Endothelial cell of umbilical vein (primary cell): ENCODE results near the gene ZDHHC18. TPM values are rescaled to one million over a fixed set of nuclear protein-coding genes. Genes with fewer than 3 reads are reported as not detected.
"Not testable (repeated sequence)": the region's sequence is repeated elsewhere in the genome, so short reads cannot be mapped to it uniquely, and the experiment has no call there.

Experiments
- BruUV-seq: library from RNA; stranded (reverse); fragments of 400-500 nt; replicated peaks from 2 replicates; lab custom pipeline; 2021; lab: Mats Ljungman, UMichigan
- CTCF ChIA-PET: fragments of 300-600, 350-600 bp; sonication (Branson Sonifier 250); formaldehyde crosslinking; loops from one replicate; lab custom pipeline; 2021; ENCODE audit warnings: antibody characterized with exemption, inconsistent platforms; lab: Charles Lee
- POLR2A ChIA-PET: fragments of 300-600, 350-600 bp; sonication (Branson Sonifier 250); formaldehyde crosslinking; loops from one replicate; lab custom pipeline; 2021; ENCODE audit warnings: antibody characterized with exemption, inconsistent platforms; lab: Charles Lee
- DNase-seq: peaks from one replicate; pipeline ENCODE4 v3.0.0-alpha.2; 2011; ENCODE audit warnings: low read depth, low spot score
- FAIRE-seq: peaks from 2 replicates; lab custom pipeline; 2011; peaks lifted over from hg19 to GRCh38; lab: Jason Lieb, UNC
- H2AFZ ChIP-seq: 2 replicates; pipeline ENCODE4 v1.6.0; 2012; ENCODE audit warnings: low read depth, low read length, control low read depth, inconsistent platforms
- H3K27ac ChIP-seq: 2 replicates; pipeline ENCODE4 v1.5.1; 2011; ENCODE audit warnings: low read depth, mild to moderate bottlenecking, control low read depth, low read length, moderate library complexity; ENCODE audit not compliant: insufficient read depth
- H3K27me3 ChIP-seq, 2 experiments: 2 replicates each; pipeline versions ENCODE4 v1.6.0 to v1.6.1; 2011; ENCODE audit warnings: low read length in 2 of 2, mixed read lengths in 1 of 2; ENCODE audit not compliant: control insufficient read depth in 2 of 2, insufficient read depth in 2 of 2
- H3K36me3 ChIP-seq, 2 experiments: 2 replicates in 1 of 2; 3 replicates in 1 of 2; pipeline ENCODE4 v1.5.1; 2011; ENCODE audit warnings: low read length in 2 of 2, mild to moderate bottlenecking in 1 of 2, moderate library complexity in 1 of 2; ENCODE audit not compliant: control insufficient read depth in 2 of 2, insufficient read depth in 2 of 2; ENCODE audit errors: extremely low read depth in 1 of 2
- H3K4me1 ChIP-seq: 3 replicates; pipeline ENCODE4 v1.5.1; 2011; ENCODE audit warnings: mild to moderate bottlenecking, low read length; ENCODE audit not compliant: control insufficient read depth, insufficient read depth; ENCODE audit errors: extremely low read depth
- H3K4me2 ChIP-seq: 2 replicates; pipeline ENCODE4 v1.6.1; 2011; ENCODE audit warnings: low read length, control low read depth, mixed read lengths; ENCODE audit not compliant: insufficient read depth
- H3K4me3 ChIP-seq, 3 experiments: fragments of 200-600 bp in 1 of 3; sonication (generic), shearing (Covaris generic) in 1 of 3; replicated peaks in 1 of 3; 2 replicates each; pipeline ENCODE4 v1.5.1; 2011 to 2016; ENCODE audit warnings: control low read depth in 3 of 3, low read length in 3 of 3, mild to moderate bottlenecking in 2 of 3, inconsistent platforms in 1 of 3, low read depth in 1 of 3, moderate library complexity in 1 of 3; ENCODE audit not compliant: insufficient read depth in 1 of 3
- H3K79me2 ChIP-seq: 2 replicates; pipeline ENCODE4 v1.6.0; 2012; ENCODE audit warnings: low read length, inconsistent platforms; ENCODE audit not compliant: control insufficient read depth, insufficient read depth
- H3K9ac ChIP-seq: replicated peaks from 2 replicates; pipeline ENCODE3; 2011; ENCODE audit warnings: low read length, control low read depth; ENCODE audit not compliant: insufficient read depth; ENCODE audit errors: extremely low read depth
- H3K9me1 ChIP-seq: replicated peaks from 3 replicates; pipeline ENCODE4 v1.6.0; 2011; ENCODE audit warnings: mild to moderate bottlenecking, low read length; ENCODE audit not compliant: control insufficient read depth, insufficient read depth; ENCODE audit errors: extremely low read depth
- H3K9me3 ChIP-seq: replicated peaks from 2 replicates; pipeline ENCODE4 v1.5.1; 2012; ENCODE audit warnings: low read length, inconsistent platforms; ENCODE audit not compliant: control insufficient read depth, insufficient read depth
- H4K20me1 ChIP-seq: replicated peaks from 2 replicates; pipeline ENCODE3; 2011; ENCODE audit warnings: mild to moderate bottlenecking, low read length; ENCODE audit not compliant: control insufficient read depth, insufficient read depth; ENCODE audit errors: extremely low read depth
- EZH2 ChIP-seq: IDR thresholded peaks from 2 replicates; pipeline ENCODE4 v1.6.1; 2012; ENCODE audit warnings: borderline replicate concordance, low read depth, mild to moderate bottlenecking, moderate library complexity, low read length, inconsistent platforms; ENCODE audit not compliant: severe bottlenecking
- FOS ChIP-seq: IDR thresholded peaks from 2 replicates; pipeline ENCODE4 v1.6.1; 2011; ENCODE audit warnings: mild to moderate bottlenecking, low read length, moderate library complexity, borderline replicate concordance; ENCODE audit not compliant: insufficient read depth
- GATA2 ChIP-seq: IDR thresholded peaks from 2 replicates; pipeline ENCODE4 v1.7.0; 2011; ENCODE audit warnings: low read depth, mild to moderate bottlenecking, moderate library complexity, mixed read lengths, low read length; ENCODE audit not compliant: insufficient read length, insufficient read depth
- JUN ChIP-seq: IDR thresholded peaks from 2 replicates; pipeline ENCODE4 v1.6.1; 2011; ENCODE audit warnings: borderline replicate concordance, low read depth; ENCODE audit not compliant: insufficient read length, insufficient read depth
- MYC ChIP-seq: IDR thresholded peaks from one replicate; pipeline ENCODE4 v1.6.1; 2011; ENCODE audit warnings: mild to moderate bottlenecking, low read depth, low read length
- POLR2A ChIP-seq: IDR thresholded peaks from 2 replicates; pipeline ENCODE4 v1.6.1; 2012; ENCODE audit warnings: low read depth, mild to moderate bottlenecking, control low read depth, low read length
- POLR2AphosphoS5 ChIP-seq: IDR thresholded peaks from 2 replicates; pipeline ENCODE4 v1.6.1; 2012; ENCODE audit warnings: low read depth, mild to moderate bottlenecking, control low read depth, low read length, moderate library complexity; ENCODE audit not compliant: insufficient read depth
- dilution Hi-C: fragments of 300-500 bp; cut with MboI; formaldehyde crosslinking; loops from one replicate; pipeline ENCODE4 v1.15.0; 2019; ENCODE audit warnings: low sequenced_read_pairs; ENCODE audit not compliant: extremely low pct_ligation_motif_present
- intact Hi-C: fragments of 100-400 bp; cut with micrococcal nuclease; formaldehyde crosslinking; loops from one replicate; pipeline ENCODE4 v1.10.0; 2022
- polyA plus RNA-seq, 4 experiments: library from polyadenylated mRNA; depleted of rRNA in 3 of 4; stranded (reverse) in 3 of 4; unstranded in 1 of 4; fragments of >200 nt; gene quantifications; 2 replicates each; pipeline versions ENCODE4 v1.2.1 to v1.2.3, GENCODE V29; 2011 to 2012; ENCODE audit warnings: missing spikeins in 1 of 4
- total RNA-seq: library from RNA; stranded (reverse); gene quantifications from 2 replicates; pipeline ENCODE4 v1.2.3, GENCODE V29; 2021
- TF ChIP-seq, protein P1 (sequence below), 2 donors: IDR thresholded peaks; 1 replicate in 1 of 2; 2 replicates in 1 of 2; pipeline ENCODE4 v1.5.1; 2011; ENCODE audit warnings: low read length in 2 of 2, mild to moderate bottlenecking in 2 of 2, moderate library complexity in 2 of 2, control low read depth in 1 of 2, inconsistent platforms in 1 of 2, low read depth in 1 of 2; ENCODE audit not compliant: insufficient read depth in 1 of 2; ENCODE audit errors: extremely low read depth in 1 of 2
- TF ChIP-seq, protein P2 (sequence below): IDR thresholded peaks from 2 replicates; pipeline ENCODE4 v1.6.1; 2011; ENCODE audit not compliant: insufficient read depth, insufficient read length

The ZDHHC18 gene
- total and polyA plus RNA-seq, 2 donors (not counting 3 experiments of a cell fraction or from before 2014, with no cell fraction given): 25.2 to 48.2 TPM

DNA sequence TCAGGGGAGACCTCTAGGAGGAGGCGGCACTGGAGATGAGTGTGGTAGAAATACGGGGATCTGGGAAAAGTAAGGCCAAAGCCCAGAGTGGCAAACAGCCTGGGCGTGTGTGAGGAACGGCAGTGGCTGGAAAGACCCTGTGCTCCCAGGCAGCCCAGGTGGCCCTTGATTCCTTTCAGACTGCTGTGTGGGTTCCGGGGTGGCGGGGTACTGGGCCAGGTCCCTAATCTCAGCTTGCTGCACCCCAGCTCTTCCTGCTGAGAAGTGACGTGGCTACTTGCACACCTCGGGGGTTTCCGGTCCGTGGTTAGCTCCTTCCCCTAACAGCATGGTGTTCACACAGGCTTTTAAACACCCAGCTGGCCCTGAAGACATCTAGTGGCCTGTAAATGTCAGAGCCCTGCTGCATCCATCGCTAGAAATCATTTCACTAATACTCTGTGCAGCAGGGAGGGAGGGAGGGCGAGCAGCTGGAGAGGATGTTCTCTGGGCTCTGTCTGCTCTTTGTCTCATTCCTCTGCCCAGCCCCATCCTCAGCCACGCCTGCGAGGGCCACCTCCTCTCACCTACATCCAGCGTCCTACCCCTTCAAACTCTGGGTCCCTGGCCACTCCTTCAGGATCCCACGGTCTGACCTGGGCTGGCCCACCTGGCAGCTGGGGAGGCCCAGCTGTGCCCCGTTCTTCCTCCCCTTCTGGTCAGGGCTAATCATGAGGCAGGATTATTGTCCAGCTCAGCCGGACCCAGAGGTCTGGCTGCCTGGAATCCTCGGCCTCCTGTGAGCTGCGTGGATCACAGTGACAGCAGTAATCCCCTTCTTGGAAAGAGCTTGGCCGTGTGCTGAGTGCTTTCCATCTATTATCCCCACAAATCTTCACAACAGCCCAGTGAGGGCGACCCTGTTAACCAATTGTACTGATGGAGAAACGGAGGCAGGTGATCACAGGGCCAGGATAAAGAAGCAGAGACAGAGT lies 7.2 kb downstream of the ZDHHC18 start:
- Histone ChIP-seq H3K9me3 (no peaks in the 10 kb centered on the region), H3K9ac (no peak overlapping the region), H4K20me1 (no peaks in the 10 kb centered on the region), H3K27ac (no peak overlapping the region), H3K79me2 (peaks cover 11% of the 10 kb centered on the region), H2AFZ (no peak overlapping the region), H3K9me1 (no peaks in the 10 kb centered on the region), H3K4me1 (no peaks in the 10 kb centered on the region), H3K36me3 (peaks cover 2 to 34% of the 10 kb centered on the region in 2 experiments), H3K27me3 (no peaks in the 10 kb centered on the region), H3K4me2 (no peak overlapping the region), H3K4me3 (no peak overlapping the region)
- ChIA-PET POLR2A (no interaction called here), CTCF (no interaction called here)
- DNase-seq: no peak
- no TSS peak for BruUV-seq
- intact Hi-C loops (no loop called here), dilution Hi-C loops (no loop called here)
- no peak for FAIRE-seq
- TF ChIP-seq MYC (no peak), GATA2 (no peak), FOS (no peak), POLR2A (no peak), JUN (no peak), EZH2 (no peak), POLR2AphosphoS5 (no peak)
- TF ChIP-seq, protein P1, sequence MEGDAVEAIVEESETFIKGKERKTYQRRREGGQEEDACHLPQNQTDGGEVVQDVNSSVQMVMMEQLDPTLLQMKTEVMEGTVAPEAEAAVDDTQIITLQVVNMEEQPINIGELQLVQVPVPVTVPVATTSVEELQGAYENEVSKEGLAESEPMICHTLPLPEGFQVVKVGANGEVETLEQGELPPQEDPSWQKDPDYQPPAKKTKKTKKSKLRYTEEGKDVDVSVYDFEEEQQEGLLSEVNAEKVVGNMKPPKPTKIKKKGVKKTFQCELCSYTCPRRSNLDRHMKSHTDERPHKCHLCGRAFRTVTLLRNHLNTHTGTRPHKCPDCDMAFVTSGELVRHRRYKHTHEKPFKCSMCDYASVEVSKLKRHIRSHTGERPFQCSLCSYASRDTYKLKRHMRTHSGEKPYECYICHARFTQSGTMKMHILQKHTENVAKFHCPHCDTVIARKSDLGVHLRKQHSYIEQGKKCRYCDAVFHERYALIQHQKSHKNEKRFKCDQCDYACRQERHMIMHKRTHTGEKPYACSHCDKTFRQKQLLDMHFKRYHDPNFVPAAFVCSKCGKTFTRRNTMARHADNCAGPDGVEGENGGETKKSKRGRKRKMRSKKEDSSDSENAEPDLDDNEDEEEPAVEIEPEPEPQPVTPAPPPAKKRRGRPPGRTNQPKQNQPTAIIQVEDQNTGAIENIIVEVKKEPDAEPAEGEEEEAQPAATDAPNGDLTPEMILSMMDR (IDR thresholded peaks at IDR 0.05; ENCODE audit: extremely low read depth in 1 of 2, insufficient read depth in 1 of 2, low read depth in 1 of 2, low read length in 2 of 2): no peak
- TF ChIP-seq, protein P2, sequence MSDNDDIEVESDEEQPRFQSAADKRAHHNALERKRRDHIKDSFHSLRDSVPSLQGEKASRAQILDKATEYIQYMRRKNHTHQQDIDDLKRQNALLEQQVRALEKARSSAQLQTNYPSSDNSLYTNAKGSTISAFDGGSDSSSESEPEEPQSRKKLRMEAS: no peak

DNA sequence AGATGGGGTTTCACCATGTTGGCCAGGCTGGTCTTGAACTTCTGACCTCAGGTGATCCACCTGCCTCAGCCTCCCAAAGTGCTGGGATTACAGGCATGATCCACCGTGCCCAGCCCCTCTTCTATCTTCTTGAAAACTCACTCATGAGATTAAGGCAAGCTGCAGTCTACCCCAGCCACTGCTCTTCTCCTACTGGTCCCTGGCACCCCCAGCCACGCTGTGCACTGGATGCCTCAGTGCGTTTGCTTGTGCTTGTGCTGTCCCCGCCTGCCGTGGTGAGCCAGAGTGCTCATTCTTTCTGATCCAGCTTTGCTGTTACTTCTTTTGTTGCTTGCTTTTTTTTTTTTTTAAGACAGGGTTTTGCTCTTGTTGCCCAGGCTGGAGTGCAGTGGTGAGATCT lies 11.2 kb downstream of the ZDHHC18 start:
- FAIRE-seq, H3K9me3 ChIP-seq, H4K20me1 ChIP-seq, H3K9ac ChIP-seq, DNase-seq, H3K9me1 ChIP-seq, BruUV-seq, POLR2A ChIA-PET, intact Hi-C loops, H3K4me2 ChIP-seq, H3K27ac ChIP-seq, H3K4me3 ChIP-seq, H3K27me3 ChIP-seq, dilution Hi-C loops, H3K79me2 ChIP-seq, H2AFZ ChIP-seq, H3K4me1 ChIP-seq: not testable (repeated sequence)
- CTCF ChIA-PET: interaction anchor here (1.0 to 2.1 kb wide), 3 partner anchors 12 to 41 kb away, joined by 3 to 8 read pairs (median 3); no protein-coding TSS in a partner anchor
- H3K36me3 ChIP-seq: peaks cover 6 to 29% of the 10 kb centered on the region in 2 experiments
